Measurements from ENCODE around the gene CEP72. TPM values are rescaled to one million over a fixed set of nuclear protein-coding genes. Genes with fewer than 3 reads are reported as not detected.
"Not testable (repeated sequence)": the region's sequence is repeated elsewhere in the genome, so short reads cannot be mapped to it uniquely, and the experiment has no call there.

Gene CEP72
- total RNA-seq, 1 donor: 3.3 TPM

DNA sequence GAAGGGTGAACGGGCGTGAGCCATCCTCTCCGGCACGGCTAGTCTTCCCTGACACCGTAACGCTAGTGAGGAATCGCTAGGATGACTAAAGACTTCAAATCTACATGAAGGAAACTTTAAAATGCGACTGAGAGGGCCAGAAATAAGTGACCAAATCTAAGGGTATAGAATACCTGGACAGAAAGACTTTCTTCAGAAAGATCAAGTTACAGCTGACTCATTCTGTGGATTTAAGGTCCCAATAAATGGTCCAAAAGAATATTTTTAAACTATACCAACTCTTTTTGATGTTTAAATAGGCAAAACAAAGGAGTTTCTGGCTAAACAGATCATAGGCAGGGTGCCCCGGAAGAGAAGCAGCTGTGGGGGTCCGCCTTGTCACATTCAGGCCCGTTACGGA lies 38.9 kb upstream of the CEP72 start:
- H3K36me3 ChIP-seq (ENCODE audit: insufficient read depth, low read length): no peaks in the 10 kb centered on the region
- H3K9me3 ChIP-seq (ENCODE audit: low read depth, low read length): no peaks in the 10 kb centered on the region
- no peaks in the 10 kb centered on the region for H3K4me1 ChIP-seq (ENCODE audit: insufficient read depth, low read length)
- H3K27ac ChIP-seq (ENCODE audit: low read depth, low read length): no peak overlapping the region
- no peak overlapping the region for H3K4me3 ChIP-seq (ENCODE audit: insufficient read depth, low read length)
- no peak overlapping the region for H3K4me2 ChIP-seq (ENCODE audit: insufficient read depth, low read length)
- no peak for DNase-seq (ENCODE audit: insufficient read length, low spot score, missing footprints)
- H3K27me3 ChIP-seq (ENCODE audit: insufficient read depth, low read length): peaks cover 46% of the 10 kb centered on the region
- TF ChIP-seq, protein P1, sequence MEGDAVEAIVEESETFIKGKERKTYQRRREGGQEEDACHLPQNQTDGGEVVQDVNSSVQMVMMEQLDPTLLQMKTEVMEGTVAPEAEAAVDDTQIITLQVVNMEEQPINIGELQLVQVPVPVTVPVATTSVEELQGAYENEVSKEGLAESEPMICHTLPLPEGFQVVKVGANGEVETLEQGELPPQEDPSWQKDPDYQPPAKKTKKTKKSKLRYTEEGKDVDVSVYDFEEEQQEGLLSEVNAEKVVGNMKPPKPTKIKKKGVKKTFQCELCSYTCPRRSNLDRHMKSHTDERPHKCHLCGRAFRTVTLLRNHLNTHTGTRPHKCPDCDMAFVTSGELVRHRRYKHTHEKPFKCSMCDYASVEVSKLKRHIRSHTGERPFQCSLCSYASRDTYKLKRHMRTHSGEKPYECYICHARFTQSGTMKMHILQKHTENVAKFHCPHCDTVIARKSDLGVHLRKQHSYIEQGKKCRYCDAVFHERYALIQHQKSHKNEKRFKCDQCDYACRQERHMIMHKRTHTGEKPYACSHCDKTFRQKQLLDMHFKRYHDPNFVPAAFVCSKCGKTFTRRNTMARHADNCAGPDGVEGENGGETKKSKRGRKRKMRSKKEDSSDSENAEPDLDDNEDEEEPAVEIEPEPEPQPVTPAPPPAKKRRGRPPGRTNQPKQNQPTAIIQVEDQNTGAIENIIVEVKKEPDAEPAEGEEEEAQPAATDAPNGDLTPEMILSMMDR (IDR thresholded peaks at IDR 0.05; ENCODE audit: extremely low read depth, low read depth, low read length): no peak
- H2AFZ ChIP-seq (ENCODE audit: low read length): no peak overlapping the region
- no peaks in the 10 kb centered on the region for H3K79me2 ChIP-seq (ENCODE audit: insufficient read depth, low read length)
- no peaks in the 10 kb centered on the region for H4K20me1 ChIP-seq (ENCODE audit: insufficient read depth, low read length)

DNA sequence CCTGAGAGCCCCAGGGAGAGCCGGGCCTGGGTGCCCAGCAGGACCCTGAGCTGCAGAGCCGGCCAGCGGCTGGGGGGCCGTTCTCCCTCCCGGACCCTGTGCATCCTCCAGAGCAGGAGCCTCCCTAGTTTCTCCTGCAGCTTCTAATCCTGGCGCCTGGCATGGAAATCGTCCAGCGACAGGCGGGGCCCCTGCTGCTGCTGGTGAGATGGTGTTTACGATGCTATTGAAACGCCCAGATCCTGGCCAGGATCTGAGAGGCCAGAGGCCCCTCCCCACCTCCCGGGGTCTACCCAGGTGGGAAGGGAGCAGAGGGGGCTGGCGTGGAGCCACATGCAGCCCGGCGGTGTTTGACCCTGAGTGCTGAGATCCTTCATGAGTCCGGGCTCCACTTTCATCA lies 38.2 kb upstream of the CEP72 start:
- Histone ChIP-seq H3K36me3 (ENCODE audit: insufficient read depth, low read length) (no peaks in the 10 kb centered on the region), H2AFZ (ENCODE audit: low read length) (no peak overlapping the region), H3K27me3 (ENCODE audit: insufficient read depth, low read length) (peaks cover 51% of the 10 kb centered on the region), H3K4me2 (ENCODE audit: insufficient read depth, low read length) (no peak overlapping the region), H3K9me3 (ENCODE audit: low read depth, low read length) (no peaks in the 10 kb centered on the region), H3K4me3 (ENCODE audit: insufficient read depth, low read length) (no peak overlapping the region), H3K27ac (ENCODE audit: low read depth, low read length) (no peak overlapping the region), H3K4me1 (ENCODE audit: insufficient read depth, low read length) (no peaks in the 10 kb centered on the region), H4K20me1 (ENCODE audit: insufficient read depth, low read length) (no peaks in the 10 kb centered on the region), H3K79me2 (ENCODE audit: insufficient read depth, low read length) (no peaks in the 10 kb centered on the region)
- TF ChIP-seq, protein P1 (IDR thresholded peaks at IDR 0.05; ENCODE audit: extremely low read depth, low read depth, low read length): no peak
- DNase-seq (ENCODE audit: insufficient read length, low spot score, missing footprints): no peak

DNA sequence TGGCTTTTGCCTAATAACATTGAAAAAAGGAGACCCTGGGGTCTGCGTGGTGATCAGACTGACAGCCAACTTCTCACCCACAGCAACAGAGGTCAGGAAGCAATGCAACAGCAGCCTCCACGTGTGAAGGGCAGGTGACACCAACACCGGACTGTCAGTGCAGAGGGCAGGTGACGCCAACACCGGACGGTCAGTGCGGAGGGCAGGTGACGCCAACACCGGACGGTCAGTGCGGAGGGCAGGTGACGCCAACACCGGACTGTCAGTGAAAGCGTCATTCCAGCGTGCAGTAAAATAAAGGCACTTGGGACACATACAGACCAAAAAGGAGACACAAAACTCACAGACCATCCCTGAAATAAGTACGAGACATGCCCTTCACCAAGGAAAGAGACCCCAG lies 37.2 kb upstream of the CEP72 start:
- H3K36me3 ChIP-seq (ENCODE audit: insufficient read depth, low read length): no peaks in the 10 kb centered on the region
- H3K27ac ChIP-seq (ENCODE audit: low read depth, low read length): no peak overlapping the region
- H2AFZ ChIP-seq (ENCODE audit: low read length): no peak overlapping the region
- no peak overlapping the region for H3K4me3 ChIP-seq (ENCODE audit: insufficient read depth, low read length)
- H3K9me3 ChIP-seq (ENCODE audit: low read depth, low read length): no peaks in the 10 kb centered on the region
- H3K27me3 ChIP-seq (ENCODE audit: insufficient read depth, low read length): peaks cover 60% of the 10 kb centered on the region
- DNase-seq (ENCODE audit: insufficient read length, low spot score, missing footprints): no peak
- H3K4me1 ChIP-seq (ENCODE audit: insufficient read depth, low read length): no peaks in the 10 kb centered on the region
- H4K20me1 ChIP-seq (ENCODE audit: insufficient read depth, low read length): no peaks in the 10 kb centered on the region
- TF ChIP-seq, protein P1 (IDR thresholded peaks at IDR 0.05; ENCODE audit: extremely low read depth, low read depth, low read length): no peak
- no peaks in the 10 kb centered on the region for H3K79me2 ChIP-seq (ENCODE audit: insufficient read depth, low read length)
- no peak overlapping the region for H3K4me2 ChIP-seq (ENCODE audit: insufficient read depth, low read length)

DNA sequence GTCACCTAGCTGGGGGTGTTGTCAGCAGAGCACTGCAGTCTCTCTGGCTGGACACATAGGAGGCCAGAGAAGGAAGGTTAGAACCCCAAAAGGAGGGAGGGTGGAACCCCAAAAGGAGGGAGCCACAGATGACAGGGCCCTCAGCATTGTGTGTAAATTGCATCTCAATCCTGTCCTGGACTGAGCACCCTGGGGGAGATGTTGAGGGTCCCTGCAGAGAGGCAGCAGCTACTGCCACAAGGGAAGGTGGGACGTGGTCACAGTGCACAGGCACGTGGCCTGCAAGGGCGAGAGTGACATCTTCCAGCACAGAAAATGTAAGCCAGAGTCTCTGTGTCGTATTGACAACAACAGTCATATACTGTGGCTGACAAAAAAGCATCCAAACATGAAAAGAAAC lies 36.5 kb upstream of the CEP72 start:
- H3K27me3 ChIP-seq (ENCODE audit: insufficient read depth, low read length): peaks cover 68% of the 10 kb centered on the region
- H4K20me1 ChIP-seq (ENCODE audit: insufficient read depth, low read length): no peaks in the 10 kb centered on the region
- H3K4me3 ChIP-seq (ENCODE audit: insufficient read depth, low read length): no peak overlapping the region
- H3K79me2 ChIP-seq (ENCODE audit: insufficient read depth, low read length): no peaks in the 10 kb centered on the region
- DNase-seq (ENCODE audit: insufficient read length, low spot score, missing footprints): no peak
- no peaks in the 10 kb centered on the region for H3K4me1 ChIP-seq (ENCODE audit: insufficient read depth, low read length)
- no peak overlapping the region for H3K27ac ChIP-seq (ENCODE audit: low read depth, low read length)
- TF ChIP-seq, protein P1 (IDR thresholded peaks at IDR 0.05; ENCODE audit: extremely low read depth, low read depth, low read length): no peak
- H3K36me3 ChIP-seq (ENCODE audit: insufficient read depth, low read length): no peaks in the 10 kb centered on the region
- no peaks in the 10 kb centered on the region for H3K9me3 ChIP-seq (ENCODE audit: low read depth, low read length)
- no peak overlapping the region for H2AFZ ChIP-seq (ENCODE audit: low read length)
- H3K4me2 ChIP-seq (ENCODE audit: insufficient read depth, low read length): no peak overlapping the region

DNA sequence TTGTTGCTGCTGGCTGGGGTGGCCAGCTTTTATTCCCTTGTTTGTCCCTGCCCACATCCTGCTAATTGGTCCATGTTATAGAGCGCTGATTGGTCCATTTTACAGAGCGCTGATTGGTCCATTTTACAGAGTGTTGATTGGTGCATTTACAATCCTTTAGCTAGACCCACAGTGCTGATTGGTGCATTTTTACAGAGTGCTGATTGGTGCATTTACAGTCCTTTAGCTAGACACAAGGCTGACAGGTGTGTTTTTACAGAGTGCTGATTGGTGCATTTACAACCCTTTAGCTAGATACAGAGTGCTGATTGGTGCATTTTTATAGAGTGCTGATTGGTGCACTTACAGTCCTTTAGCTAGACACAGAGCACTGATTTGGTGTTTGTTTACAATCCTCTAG lies 34.9 kb upstream of the CEP72 start:
- H3K9me3 ChIP-seq (ENCODE audit: low read depth, low read length); H3K4me2 ChIP-seq (ENCODE audit: insufficient read depth, low read length); H3K27ac ChIP-seq (ENCODE audit: low read depth, low read length); H3K4me1 ChIP-seq (ENCODE audit: insufficient read depth, low read length); H3K4me3 ChIP-seq (ENCODE audit: insufficient read depth, low read length); H4K20me1 ChIP-seq (ENCODE audit: insufficient read depth, low read length); H2AFZ ChIP-seq (ENCODE audit: low read length); DNase-seq (ENCODE audit: insufficient read length, low spot score, missing footprints); H3K36me3 ChIP-seq (ENCODE audit: insufficient read depth, low read length); H3K79me2 ChIP-seq (ENCODE audit: insufficient read depth, low read length): not testable (repeated sequence)
- peaks cover 69% of the 10 kb centered on the region for H3K27me3 ChIP-seq (ENCODE audit: insufficient read depth, low read length)

Data from osteoblast (primary cell).